OCI-LY7 (cell line): ENCODE data around the gene MAP3K8.

Experiments
- EZH2phosphoT487 ChIP-seq: fragments of 200-600 bp; sonication (generic); IDR thresholded peaks from 2 replicates; pipeline ENCODE4 v1.6.1; 2018; ENCODE audit warnings: low read depth, borderline replicate concordance, mild to moderate bottlenecking, mixed run types, antibody characterized with exemption, low read length, moderate library complexity, mixed read lengths
- TF ChIP-seq, protein P1 (sequence below): fragments of 200-600 bp; sonication (generic); conservative IDR thresholded peaks from 2 replicates; pipeline ENCODE4 v1.5.1; 2014; ENCODE audit warnings: mild to moderate bottlenecking, antibody characterized with exemption, low read length, moderate library complexity, mixed read lengths

DNA sequence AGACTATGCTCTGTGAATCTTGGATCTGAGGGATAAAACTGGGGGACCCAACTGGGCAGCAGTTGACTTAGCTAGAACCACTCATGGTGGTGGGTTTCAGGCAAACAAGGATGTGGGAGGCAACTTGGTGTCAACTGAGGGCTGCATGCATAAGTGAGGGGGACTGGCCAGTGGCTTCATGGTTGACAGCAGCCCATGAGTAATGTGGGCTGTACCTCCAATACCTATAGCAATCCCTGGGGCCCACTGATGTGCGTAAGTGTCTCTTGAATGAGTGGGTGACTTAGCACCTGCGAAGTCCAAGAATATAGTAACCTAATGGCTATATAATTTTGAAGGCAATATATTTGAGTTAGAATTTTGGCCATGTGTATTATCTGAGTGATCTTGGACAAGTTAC is 13.7 kb upstream of the MAP3K8 start:
- TF ChIP-seq, protein P1, sequence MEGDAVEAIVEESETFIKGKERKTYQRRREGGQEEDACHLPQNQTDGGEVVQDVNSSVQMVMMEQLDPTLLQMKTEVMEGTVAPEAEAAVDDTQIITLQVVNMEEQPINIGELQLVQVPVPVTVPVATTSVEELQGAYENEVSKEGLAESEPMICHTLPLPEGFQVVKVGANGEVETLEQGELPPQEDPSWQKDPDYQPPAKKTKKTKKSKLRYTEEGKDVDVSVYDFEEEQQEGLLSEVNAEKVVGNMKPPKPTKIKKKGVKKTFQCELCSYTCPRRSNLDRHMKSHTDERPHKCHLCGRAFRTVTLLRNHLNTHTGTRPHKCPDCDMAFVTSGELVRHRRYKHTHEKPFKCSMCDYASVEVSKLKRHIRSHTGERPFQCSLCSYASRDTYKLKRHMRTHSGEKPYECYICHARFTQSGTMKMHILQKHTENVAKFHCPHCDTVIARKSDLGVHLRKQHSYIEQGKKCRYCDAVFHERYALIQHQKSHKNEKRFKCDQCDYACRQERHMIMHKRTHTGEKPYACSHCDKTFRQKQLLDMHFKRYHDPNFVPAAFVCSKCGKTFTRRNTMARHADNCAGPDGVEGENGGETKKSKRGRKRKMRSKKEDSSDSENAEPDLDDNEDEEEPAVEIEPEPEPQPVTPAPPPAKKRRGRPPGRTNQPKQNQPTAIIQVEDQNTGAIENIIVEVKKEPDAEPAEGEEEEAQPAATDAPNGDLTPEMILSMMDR = no peak
- no peak for TF ChIP-seq EZH2phosphoT487
